NK-92 (cell line): ENCODE results near the gene CLTB.

Experiments used
- DNase-seq: peaks from one replicate; lab custom pipeline; 2025; ENCODE audit not compliant: unreplicated experiment; lab: John Stamatoyannopoulos, UW

The CLTB gene

GRCh38 chr5:176355400-176356178, 60.8 kb downstream of the CLTB start:
- no peak for DNase-seq

- no peak for DNase-seq
These were observed 62.8 kb downstream of the CLTB start for GRCh38 chr5:176353533-176353932.

GRCh38 chr5:176352116-176352878, 64.0 kb downstream of the CLTB start:
- no peak for DNase-seq

GRCh38 chr5:176350416-176350815, 65.9 kb downstream of the CLTB start:
- no peak for DNase-seq

- no peak for DNase-seq
These were observed 73.4 kb downstream of the CLTB start for GRCh38 chr5:176342766-176343458.
